Amygdala (tissue), 56 donors: ENCODE results near the gene PRMT5.

ENCODE experiments used
- DNase-seq, 56 donors: peaks; one replicate each; lab custom pipeline; 2025; lab: John Stamatoyannopoulos, UW

The PRMT5 gene

GRCh38 chr14:22898302-22899090 is 30.7 kb downstream of the PRMT5 start:
- DNase-seq = no peak

- DNase-seq = no peak
These were observed 31.8 kb downstream of the PRMT5 start for GRCh38 chr14:22897357-22897756.

- DNase-seq = no peak
These were observed 32.4 kb downstream of the PRMT5 start for GRCh38 chr14:22896760-22897159.

- DNase-seq = peak in 1 of 56 donors; percentile 7
These were observed 32.8 kb downstream of the PRMT5 start for GRCh38 chr14:22896356-22896755.

- no peak for DNase-seq
These were observed 33.8 kb downstream of the PRMT5 start for GRCh38 chr14:22895402-22895801.

GRCh38 chr14:22893706-22894105 is 35.5 kb downstream of the PRMT5 start:
- no peak for DNase-seq

GRCh38 chr14:22892488-22892887 is 36.7 kb downstream of the PRMT5 start:
- no peak for DNase-seq

GRCh38 chr14:22890416-22890815 is 38.8 kb downstream of the PRMT5 start:
- no peak for DNase-seq

GRCh38 chr14:22888662-22889061 is 40.5 kb downstream of the PRMT5 start:
- no peak for DNase-seq

GRCh38 chr14:22887990-22888378 is 41.2 kb downstream of the PRMT5 start:
- DNase-seq = no peak

GRCh38 chr14:22887260-22887989 is 41.8 kb downstream of the PRMT5 start:
- DNase-seq = no peak

- peak in 19 of 56 donors; percentile 6 to 48 (median 21) for DNase-seq
These were observed 42.5 kb downstream of the PRMT5 start for GRCh38 chr14:22886500-22887259.

- DNase-seq = no peak
These were observed 43.2 kb downstream of the PRMT5 start for GRCh38 chr14:22885975-22886374.

GRCh38 chr14:22884738-22885523 is 44.2 kb downstream of the PRMT5 start:
- no peak for DNase-seq

GRCh38 chr14:22884076-22884737 is 45.0 kb downstream of the PRMT5 start:
- DNase-seq = peak in 1 of 56 donors; percentile 8

- DNase-seq = peak in 5 of 56 donors; percentile 8 to 37 (median 12)
These were observed 45.8 kb downstream of the PRMT5 start, which contains the start of gene REM2 for GRCh38 chr14:22883173-22883976. Gene REM2, plus strand, starts transcription at chr14:22883222. Its CDS starts 66 bp downstream, at chr14:22883288.

GRCh38 chr14:22882529-22883172 is 46.5 kb downstream of the PRMT5 start:
- DNase-seq = peak in 22 of 56 donors; percentile 9 to 78 (median 28)

GRCh38 chr14:22882064-22882463 is 47.1 kb downstream of the PRMT5 start:
- no peak for DNase-seq
